Neural progenitor cell (in vitro differentiated cells): ENCODE data around the gene C6orf136. TPM values are rescaled to one million over a fixed set of nuclear protein-coding genes. Genes with fewer than 3 reads are reported as not detected.

ENCODE experiments used
- DNase-seq: peaks from one replicate; pipeline ENCODE4 v3.0.0-alpha.2; 2016; ENCODE audit warnings: low spot score
- H2AFZ ChIP-seq: fragments of 200-600 bp; sonication (generic); replicated peaks from 2 replicates; pipeline ENCODE4 v1.6.1; 2016; ENCODE audit warnings: antibody characterized with exemption
- H3F3A ChIP-seq: fragments of 200-600 bp; sonication (generic); 2 replicates; pipeline ENCODE4 v1.6.1; 2016; ENCODE audit warnings: antibody characterized with exemption, low read depth
- H3K27ac ChIP-seq: fragments of 200-600 bp; sonication (generic); 2 replicates; pipeline ENCODE4 v1.5.1; 2016; ENCODE audit warnings: mild to moderate bottlenecking
- H3K27me3 ChIP-seq: fragments of 200-600 bp; sonication (generic); 2 replicates; pipeline ENCODE4 v1.6.1; 2016; ENCODE audit warnings: mild to moderate bottlenecking, moderate library complexity
- H3K36me3 ChIP-seq: fragments of 200-600 bp; sonication (generic); 2 replicates; pipeline ENCODE4 v1.5.1; 2016
- H3K4me1 ChIP-seq: fragments of 200-600 bp; sonication (generic); 2 replicates; pipeline ENCODE4 v1.6.1; 2016; ENCODE audit warnings: mixed run types
- H3K4me2 ChIP-seq: fragments of 200-600 bp; sonication (generic); 2 replicates; pipeline ENCODE4 v1.6.1; 2016
- H3K4me3 ChIP-seq: fragments of 200-600 bp; sonication (generic); 2 replicates; pipeline ENCODE4 v1.5.1; 2016
- H3K79me2 ChIP-seq: fragments of 200-600 bp; sonication (generic); 2 replicates; pipeline ENCODE4 v1.6.1; 2016; ENCODE audit warnings: low read depth
- H3K9ac ChIP-seq: fragments of 200-600 bp; sonication (generic); 2 replicates; pipeline ENCODE4 v1.6.1; 2016
- H3K9me3 ChIP-seq: fragments of 200-600 bp; sonication (generic); 2 replicates; pipeline ENCODE4 v1.5.1; 2016; ENCODE audit warnings: low read depth
- H4K20me1 ChIP-seq: fragments of 200-600 bp; sonication (generic); 2 replicates; pipeline ENCODE4 v1.6.1; 2016; ENCODE audit warnings: low read depth
- H3K27ac Mint-ChIP-seq: 3 replicates; pipeline ENCODE4 v1.8.0; 2021; ENCODE audit warnings: mixed read lengths
- H3K27me3 Mint-ChIP-seq: 2 replicates; pipeline ENCODE4 v1.8.0; 2022; ENCODE audit warnings: low read depth, mild to moderate bottlenecking, inconsistent platforms, moderate library complexity, mixed read lengths; ENCODE audit not compliant: insufficient read depth
- H3K36me3 Mint-ChIP-seq: 3 replicates; pipeline ENCODE4 v1.8.0; 2021; ENCODE audit warnings: mixed read lengths
- H3K4me1 Mint-ChIP-seq: 3 replicates; pipeline ENCODE4 v1.8.0; 2021; ENCODE audit warnings: mixed read lengths
- H3K4me3 Mint-ChIP-seq: 3 replicates; pipeline ENCODE4 v1.8.0; 2021; ENCODE audit warnings: mild to moderate bottlenecking, moderate library complexity, mixed read lengths
- H3K9me3 Mint-ChIP-seq: 3 replicates; pipeline ENCODE4 v1.8.0; 2020; ENCODE audit warnings: mixed read lengths
- CTCF ChIP-seq: fragments of 200-600 bp; sonication (generic); IDR thresholded peaks from 2 replicates; pipeline ENCODE4 v1.5.1; 2017; ENCODE audit warnings: antibody characterized with exemption, mild to moderate bottlenecking
- EZH2 ChIP-seq: fragments of 200-600 bp; sonication (generic); IDR thresholded peaks from 2 replicates; pipeline ENCODE4 v1.6.1; 2017; ENCODE audit warnings: antibody characterized with exemption, mild to moderate bottlenecking, moderate library complexity
- EZH2phosphoT487 ChIP-seq: fragments of 200-600 bp; sonication (generic); IDR thresholded peaks from 2 replicates; pipeline ENCODE4 v1.6.1; 2017; ENCODE audit warnings: antibody characterized with exemption
- total RNA-seq: library from RNA; depleted of rRNA; stranded (reverse); fragments of >200 nt; gene quantifications from 2 replicates; pipeline ENCODE4 v1.2.3, GENCODE V29; 2015; ENCODE audit warnings: low replicate concordance

The C6orf136 gene
- total RNA-seq, 1 donor from 2014 or later, result 3.7 TPM

- H3K4me3 Mint-ChIP-seq, result no peak overlapping the region
- H3K36me3 ChIP-seq, result no peaks in the 10 kb centered on the region
These were observed 3.3 kb upstream of the C6orf136 start for GRCh38 chr6:30643656-30644055.

GRCh38 chr6:30644769-30645168, 2.2 kb upstream of the C6orf136 start:
- no peak overlapping the region for H3K4me3 Mint-ChIP-seq
- Histone ChIP-seq H3K4me2 (no peak overlapping the region), H3K36me3 (no peaks in the 10 kb centered on the region), H3K9ac (no peak overlapping the region), H2AFZ (no peak overlapping the region), H3K27me3 (no peaks in the 10 kb centered on the region), H3K27ac (no peak overlapping the region), H3K4me3 (no peak overlapping the region), H3K9me3 (no peaks in the 10 kb centered on the region), H4K20me1 (peaks cover 20% of the 10 kb centered on the region), H3F3A (peaks cover 15% of the 10 kb centered on the region), H3K4me1 (peaks cover 10% of the 10 kb centered on the region), H3K79me2 (peaks cover 30% of the 10 kb centered on the region)
- no peak for DNase-seq
- H3K27me3 Mint-ChIP-seq, result peaks cover 2% of the 10 kb centered on the region
- peaks cover 16% of the 10 kb centered on the region for H3K4me1 Mint-ChIP-seq
- TF ChIP-seq EZH2 (no peak), EZH2phosphoT487 (no peak), CTCF (no peak)
- H3K36me3 Mint-ChIP-seq, result peaks cover 25% of the 10 kb centered on the region
- no peaks in the 10 kb centered on the region for H3K9me3 Mint-ChIP-seq
- H3K27ac Mint-ChIP-seq, result no peak overlapping the region

More at GRCh38 chr6:30643656-30644055, 3.3 kb upstream of the C6orf136 start:
- peaks cover 15% of the 10 kb centered on the region for H3F3A ChIP-seq
- no peak overlapping the region for H3K27ac Mint-ChIP-seq
- H3K9me3 ChIP-seq, result no peaks in the 10 kb centered on the region
- H3K27ac ChIP-seq, result no peak overlapping the region
- peaks cover 10% of the 10 kb centered on the region for H3K4me1 ChIP-seq
- H3K4me1 Mint-ChIP-seq, result peaks cover 16% of the 10 kb centered on the region
- H3K27me3 Mint-ChIP-seq, result peaks cover 2% of the 10 kb centered on the region
- H3K4me3 ChIP-seq, result no peak overlapping the region
- no peak overlapping the region for H3K4me2 ChIP-seq
- TF ChIP-seq EZH2phosphoT487 (no peak), EZH2 (no peak), CTCF (no peak)
- no peak for DNase-seq
- no peaks in the 10 kb centered on the region for H3K27me3 ChIP-seq
- H2AFZ ChIP-seq, result no peak overlapping the region
- peaks cover 24% of the 10 kb centered on the region for H3K36me3 Mint-ChIP-seq
- no peak overlapping the region for H3K9ac ChIP-seq
- peaks cover 20% of the 10 kb centered on the region for H4K20me1 ChIP-seq
- no peaks in the 10 kb centered on the region for H3K9me3 Mint-ChIP-seq
- peaks cover 27% of the 10 kb centered on the region for H3K79me2 ChIP-seq

GRCh38 chr6:30645989-30646388, 944 bp upstream of the C6orf136 start:
- peaks cover 10% of the 10 kb centered on the region for H3K4me1 ChIP-seq
- no peak for DNase-seq
- H3K4me3 ChIP-seq, result peak overlapping the region; percentile 75
- H3K9me3 ChIP-seq, result no peaks in the 10 kb centered on the region
- peaks cover 17% of the 10 kb centered on the region for H4K20me1 ChIP-seq
- TF ChIP-seq EZH2phosphoT487, result no peak
- TF ChIP-seq CTCF, result no peak
- TF ChIP-seq EZH2, result no peak
- no peak overlapping the region for H2AFZ ChIP-seq
- peaks cover 15% of the 10 kb centered on the region for H3F3A ChIP-seq
- peaks cover 16% of the 10 kb centered on the region for H3K4me1 Mint-ChIP-seq
- peaks cover 23% of the 10 kb centered on the region for H3K36me3 Mint-ChIP-seq
- peaks cover 5% of the 10 kb centered on the region for H3K27me3 Mint-ChIP-seq
- H3K27ac ChIP-seq, result no peak overlapping the region
- H3K4me2 ChIP-seq, result peak overlapping the region; percentile 78
- H3K9ac ChIP-seq, result peak overlapping the region; percentile 21
- peak overlapping the region; percentile 92 for H3K4me3 Mint-ChIP-seq
- no peaks in the 10 kb centered on the region for H3K9me3 Mint-ChIP-seq
- H3K27ac Mint-ChIP-seq, result no peak overlapping the region
- H3K79me2 ChIP-seq, result peaks cover 30% of the 10 kb centered on the region
- H3K36me3 ChIP-seq, result no peaks in the 10 kb centered on the region
- no peaks in the 10 kb centered on the region for H3K27me3 ChIP-seq
